GM18519 (cell line): ENCODE results near the gene RHBDD1.
"Not testable (repeated sequence)": the region's sequence is repeated elsewhere in the genome, so short reads cannot be mapped to it uniquely, and the experiment has no call there.

Source experiments
- ATAC-seq: cut with Tn5 transposase; IDR thresholded peaks from one replicate; pipeline ENCODE4 v1.9.1; 2021; ENCODE audit warnings: mild to moderate bottlenecking, moderate library complexity; ENCODE audit not compliant: unreplicated experiment, low FRiP score

The RHBDD1 gene

DNA sequence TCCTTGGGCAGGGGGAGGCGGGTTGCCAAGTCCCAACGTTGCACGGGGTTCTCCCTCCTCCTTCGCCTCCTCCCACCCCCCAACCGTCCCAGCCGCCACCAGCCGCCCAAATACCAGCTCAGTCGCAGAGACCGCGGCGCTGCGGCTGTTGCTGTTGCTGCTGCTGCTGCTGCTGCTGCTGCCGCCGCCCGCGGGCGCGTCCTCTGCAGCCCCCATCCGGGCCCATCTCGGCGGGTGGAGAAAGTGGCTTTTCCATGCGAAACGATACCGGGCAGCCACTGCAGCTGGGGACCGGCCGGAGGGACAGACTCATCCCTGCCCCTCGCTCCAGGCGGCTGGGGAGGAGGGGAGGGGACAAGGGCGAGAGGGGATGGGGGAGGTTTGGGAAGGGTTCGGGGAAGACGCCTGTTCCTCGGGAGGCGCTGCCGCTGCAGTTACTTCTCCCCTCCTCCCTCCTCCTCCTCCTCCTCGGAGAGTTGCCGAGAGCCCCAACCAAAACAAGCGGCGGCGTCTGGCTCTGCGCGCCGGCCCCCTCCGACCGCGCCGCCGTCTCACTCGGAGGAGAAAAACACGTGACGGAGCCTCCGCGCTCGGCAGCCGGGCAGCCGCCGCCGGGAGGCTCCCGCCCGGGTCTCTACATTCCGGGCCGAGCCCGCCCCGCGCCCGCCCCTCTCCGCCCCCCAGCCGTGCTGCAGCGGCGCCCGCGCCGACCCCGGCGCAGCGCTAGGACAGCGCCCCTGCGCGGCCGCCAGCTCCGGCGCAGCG is 36.5 kb upstream of the RHBDD1 start, which contains the start of gene IRS1:
IRS1 (minus strand) TSS at position 610 of the 765 bp plus-strand sequence. CDS start 1,082 bp downstream, outside the sequence.
- ATAC-seq, result peak; percentile 32

DNA sequence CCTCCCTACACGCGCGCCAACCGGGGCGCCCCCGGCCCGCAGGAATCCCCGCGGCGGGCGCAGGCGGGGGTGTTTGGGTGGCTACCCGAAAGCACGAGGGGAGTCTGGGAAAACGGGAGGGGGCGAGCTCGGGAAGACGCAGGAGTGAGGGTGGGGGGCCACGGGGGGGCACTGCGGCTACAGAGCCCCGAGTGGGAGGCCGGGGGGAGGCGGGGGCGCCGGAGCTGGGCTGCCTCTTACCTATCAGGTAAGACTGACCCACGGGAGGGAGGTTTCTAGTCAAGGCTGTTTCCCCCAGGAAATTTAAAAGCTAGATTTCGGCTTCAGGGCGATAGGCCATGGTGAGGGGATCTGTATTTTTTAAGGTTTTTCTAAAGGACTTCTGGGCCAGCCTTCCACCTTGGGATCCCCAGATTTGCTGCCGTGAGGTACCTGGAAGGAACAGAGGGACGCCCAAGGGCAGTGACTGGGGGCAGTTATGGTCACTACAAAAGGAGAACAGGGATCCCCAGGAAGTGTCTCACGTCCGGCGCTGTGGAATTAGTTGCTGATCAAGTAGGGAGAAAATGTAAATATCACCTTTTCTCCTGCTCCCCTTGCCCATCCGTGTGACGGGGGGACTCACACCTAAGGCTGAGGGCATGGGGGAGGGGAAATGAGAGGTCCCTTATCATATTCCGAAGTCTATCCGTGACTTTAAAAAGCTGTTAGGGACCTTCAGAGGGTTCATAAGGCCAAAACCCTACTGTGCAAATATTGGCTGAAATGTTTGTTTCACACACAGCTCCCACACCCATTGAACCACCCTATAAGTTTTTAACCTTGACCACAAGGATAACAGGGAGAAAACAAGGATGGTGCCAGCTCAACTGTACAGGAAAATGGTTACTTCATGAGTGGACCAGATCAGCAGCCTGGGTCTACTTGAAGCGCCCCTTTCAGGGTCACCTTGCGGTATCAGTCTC is 35.6 kb upstream of the RHBDD1 start:
- ATAC-seq, result no peak

DNA sequence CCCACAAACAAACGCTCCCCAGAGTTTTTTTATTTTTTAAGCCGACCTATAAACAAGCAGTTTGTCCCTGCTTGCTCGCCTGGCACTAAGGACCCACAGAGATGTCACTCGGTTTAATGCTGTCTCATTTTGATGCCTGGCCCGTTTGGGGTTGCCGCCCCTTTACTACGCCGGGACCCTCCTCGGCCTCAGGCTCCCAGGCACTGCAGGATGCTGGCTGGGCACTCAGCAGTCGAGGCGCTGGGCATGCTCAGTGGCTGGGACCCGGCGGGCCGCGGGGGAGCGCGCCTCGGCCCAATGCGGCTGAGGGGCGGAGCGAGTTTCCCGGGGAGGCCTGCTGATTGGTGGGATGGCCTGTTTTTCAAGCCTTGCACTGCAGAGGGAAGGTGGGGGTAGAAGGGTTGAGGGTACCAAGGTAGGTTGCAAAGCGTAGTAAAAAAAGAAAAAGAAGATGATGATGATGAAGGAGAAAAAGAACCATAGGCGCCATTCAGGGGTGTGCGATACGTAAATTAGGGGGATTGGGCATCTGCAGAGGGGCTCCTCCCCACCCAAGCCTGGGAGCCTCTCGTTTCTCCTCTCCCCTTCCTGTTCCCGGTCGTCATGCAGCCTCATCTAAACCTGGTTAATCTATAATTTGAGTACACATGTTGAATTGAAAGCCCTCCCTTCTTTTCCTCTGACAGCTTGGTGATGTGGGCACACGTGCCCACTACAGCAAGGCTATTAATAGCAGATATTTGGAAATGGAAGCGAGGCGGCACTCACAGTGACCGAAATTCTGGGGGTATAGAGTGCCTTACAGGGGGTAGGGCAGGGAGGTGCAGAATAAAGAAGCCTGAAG is 34.7 kb upstream of the RHBDD1 start:
- ATAC-seq, result peak; percentile 77

DNA sequence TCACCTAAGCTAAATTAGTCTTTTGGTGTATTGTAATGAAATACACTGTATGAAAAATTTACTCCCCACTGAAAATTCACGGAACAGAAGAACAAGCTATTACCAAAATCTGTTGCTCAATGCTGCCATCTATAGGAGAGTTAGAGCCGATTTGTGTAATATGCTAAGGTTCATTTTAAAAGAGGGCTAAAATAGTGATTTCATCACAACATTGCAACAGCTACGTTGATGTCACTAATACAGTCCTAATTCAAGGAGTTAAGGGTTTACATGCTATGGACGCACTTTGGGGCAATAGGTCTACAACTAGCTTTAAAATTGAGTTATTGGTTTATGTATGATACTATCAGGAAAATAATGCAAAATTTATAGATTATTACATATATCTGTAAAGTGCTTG is 33.3 kb upstream of the RHBDD1 start:
- no peak for ATAC-seq

DNA sequence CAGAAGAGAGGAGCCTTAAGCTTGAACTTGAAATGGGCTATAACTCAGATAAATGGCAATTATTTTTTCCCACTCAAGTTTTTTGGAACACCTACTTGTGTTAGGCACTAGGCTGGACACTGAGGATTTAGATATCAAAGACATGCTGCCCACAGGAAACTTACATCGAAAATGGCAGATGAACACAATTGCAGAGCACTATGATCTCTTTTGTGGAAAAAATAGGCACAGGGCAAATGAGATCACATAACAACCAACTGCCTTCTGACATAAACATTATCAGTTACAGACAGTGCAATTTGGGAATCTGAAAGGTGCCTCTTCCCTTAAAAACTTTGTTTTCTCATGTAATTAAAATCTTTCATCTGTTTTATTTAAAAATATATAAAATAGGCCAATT is 32.4 kb upstream of the RHBDD1 start:
- no peak for ATAC-seq

DNA sequence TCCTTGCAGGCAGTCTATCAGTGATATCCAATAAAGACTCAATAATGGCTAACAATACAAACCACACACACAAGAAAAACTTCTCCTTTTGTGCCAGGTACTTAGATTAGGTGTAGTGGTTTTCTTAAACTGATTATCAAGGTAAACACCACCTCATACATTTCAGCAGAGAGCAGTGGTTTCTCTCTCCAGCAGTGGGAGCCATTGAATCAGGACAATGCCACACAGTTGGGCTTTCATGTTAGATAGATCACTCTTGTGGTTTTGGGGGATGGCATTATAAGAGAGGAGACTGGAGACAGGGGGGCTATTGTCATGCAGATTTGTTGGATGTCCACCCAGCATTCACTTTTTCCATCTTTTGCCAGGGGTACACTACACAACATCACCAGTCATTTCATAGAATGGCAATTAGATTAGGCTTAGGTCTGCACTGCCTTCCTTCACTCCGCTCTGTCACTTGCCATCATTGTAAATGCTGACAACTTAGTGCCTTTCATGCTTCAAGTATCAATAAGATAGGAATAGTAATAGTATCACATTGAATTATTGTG is 22.6 kb upstream of the RHBDD1 start:
- peak; percentile 47 for ATAC-seq

DNA sequence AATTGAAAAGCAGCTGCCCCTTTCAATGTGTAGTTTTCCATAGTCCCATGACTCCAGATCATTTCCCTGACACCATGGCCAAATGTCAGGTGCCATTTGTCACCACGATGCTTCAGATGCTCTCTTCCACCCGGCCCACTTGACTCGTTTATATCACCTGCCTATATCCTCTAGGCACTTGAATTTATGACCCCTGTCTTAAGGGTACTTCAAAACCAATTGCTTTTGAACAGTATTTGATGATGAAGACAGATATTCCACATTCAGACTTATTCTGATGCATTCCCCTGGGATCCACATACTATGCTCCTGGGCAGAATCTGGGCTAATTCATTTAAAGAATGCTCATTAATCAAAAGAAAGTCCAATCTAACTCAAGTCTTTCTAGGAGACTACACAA is 16.9 kb upstream of the RHBDD1 start:
- no peak for ATAC-seq

DNA sequence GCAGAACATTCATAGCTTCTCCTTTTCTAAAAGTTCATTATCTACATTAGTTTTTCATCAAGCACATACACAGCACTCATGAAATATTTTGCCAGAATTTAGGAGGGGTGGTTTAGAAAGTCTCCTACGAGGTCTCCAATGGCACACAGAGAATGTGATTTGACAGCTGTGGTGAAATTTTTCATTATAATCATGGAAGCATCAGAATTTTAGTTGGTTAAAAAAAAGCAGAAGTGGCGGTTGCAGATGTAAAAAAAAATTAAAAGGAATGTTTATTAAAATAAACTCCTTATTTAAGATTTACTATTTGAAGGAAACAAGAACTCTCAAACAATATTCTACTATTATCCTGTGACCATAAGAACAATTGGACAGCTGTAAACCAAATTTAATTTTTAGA is 10.8 kb upstream of the RHBDD1 start:
- no peak for ATAC-seq

DNA sequence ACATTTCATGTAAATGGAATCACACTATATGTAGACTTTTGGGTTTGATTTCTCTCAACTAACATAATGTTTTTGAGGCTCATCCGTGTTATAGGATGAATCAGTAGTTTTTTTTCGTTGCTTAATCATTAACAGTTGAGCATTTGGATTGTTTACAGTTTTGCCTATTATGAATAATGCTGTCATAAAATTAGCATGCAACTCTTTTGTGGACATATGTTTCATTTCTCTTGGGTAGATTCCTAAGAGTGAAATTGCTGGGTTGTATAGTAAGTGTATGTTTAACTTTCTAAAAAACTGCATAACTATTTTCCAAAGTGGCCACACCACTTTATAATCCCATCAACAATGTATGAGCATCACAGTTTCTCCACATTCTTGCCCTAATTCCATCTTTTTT is 7.7 kb upstream of the RHBDD1 start:
- no peak for ATAC-seq

DNA sequence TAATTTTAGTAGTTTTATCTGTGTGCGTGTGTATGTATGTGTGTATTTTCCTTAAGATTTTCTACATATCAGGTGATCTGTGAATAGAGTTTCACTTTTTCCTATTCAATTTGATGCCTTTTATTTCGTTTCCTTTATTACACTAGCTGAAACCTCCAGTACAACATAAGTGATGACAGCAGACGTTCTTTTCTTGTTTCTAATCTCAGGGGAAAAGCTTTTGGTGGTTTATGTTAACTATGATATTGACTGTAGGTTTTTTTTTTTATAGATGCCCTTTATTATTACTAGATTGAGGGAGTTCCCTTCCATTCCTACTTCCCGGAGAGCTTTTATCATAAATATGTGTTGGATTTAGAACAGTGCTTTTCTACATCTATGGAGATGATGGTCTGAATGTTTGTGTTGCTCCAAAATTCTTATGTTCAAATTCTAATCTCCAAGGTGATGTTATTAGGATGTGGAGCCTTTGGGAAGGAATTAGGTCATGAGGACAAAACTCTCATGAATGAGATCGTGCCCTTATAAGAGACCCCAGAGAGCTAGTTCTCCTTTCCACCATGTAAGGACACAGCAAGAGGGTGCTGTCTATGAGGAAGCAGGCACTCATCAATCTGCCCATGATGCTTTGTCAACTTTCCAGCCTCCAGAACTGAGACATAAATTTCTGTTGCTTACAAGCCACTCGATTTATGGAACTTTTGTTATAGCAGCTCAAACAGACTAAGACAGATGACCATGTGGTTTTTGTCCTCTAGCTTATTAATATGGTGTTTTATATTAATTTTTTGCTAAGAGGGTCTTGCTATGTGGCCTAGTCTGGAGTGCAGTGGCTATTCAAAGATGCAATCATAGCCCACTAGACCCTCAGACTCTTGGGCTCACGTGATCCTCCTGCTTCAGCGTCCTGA is 5.9 kb upstream of the RHBDD1 start:
- ATAC-seq, result no peak

DNA sequence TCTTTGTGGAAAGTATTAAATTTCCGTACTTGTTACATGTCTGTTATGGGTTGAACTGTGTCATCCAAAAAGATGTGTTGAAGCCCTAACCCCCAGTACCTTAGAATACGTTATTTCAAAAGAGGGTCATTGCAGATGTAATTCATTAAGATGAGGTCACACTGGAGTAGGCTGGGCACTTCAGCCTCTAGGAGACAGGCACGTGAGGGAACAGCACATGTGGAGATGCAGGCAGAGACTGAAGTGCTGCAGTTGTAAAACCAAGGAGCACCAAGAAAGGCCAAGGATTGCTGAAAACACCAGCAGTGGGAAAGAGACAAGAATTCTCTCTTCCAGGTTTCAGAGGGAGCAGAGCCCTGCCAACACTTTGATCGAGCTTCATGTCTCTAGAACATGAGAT is 4.6 kb upstream of the RHBDD1 start:
- ATAC-seq, result no peak

DNA sequence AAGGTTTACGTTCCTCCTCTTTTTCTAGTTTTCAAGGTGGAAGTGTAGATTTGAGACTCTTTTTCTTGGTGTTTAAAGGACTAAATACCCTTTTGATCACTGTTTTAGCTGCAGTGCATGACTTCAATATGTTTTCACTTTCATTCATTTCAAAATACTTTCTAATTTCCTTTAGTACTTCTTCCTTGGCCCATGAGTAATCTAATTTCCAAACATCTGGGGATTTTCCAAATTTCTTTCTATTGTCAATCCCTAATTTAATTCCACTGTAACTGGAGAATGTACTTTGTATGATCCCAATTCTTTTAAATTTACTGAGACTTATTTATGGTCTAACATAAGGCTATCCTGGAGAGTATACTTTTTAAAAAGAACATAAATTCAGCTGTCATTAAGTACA is 3.8 kb upstream of the RHBDD1 start:
- no peak for ATAC-seq

DNA sequence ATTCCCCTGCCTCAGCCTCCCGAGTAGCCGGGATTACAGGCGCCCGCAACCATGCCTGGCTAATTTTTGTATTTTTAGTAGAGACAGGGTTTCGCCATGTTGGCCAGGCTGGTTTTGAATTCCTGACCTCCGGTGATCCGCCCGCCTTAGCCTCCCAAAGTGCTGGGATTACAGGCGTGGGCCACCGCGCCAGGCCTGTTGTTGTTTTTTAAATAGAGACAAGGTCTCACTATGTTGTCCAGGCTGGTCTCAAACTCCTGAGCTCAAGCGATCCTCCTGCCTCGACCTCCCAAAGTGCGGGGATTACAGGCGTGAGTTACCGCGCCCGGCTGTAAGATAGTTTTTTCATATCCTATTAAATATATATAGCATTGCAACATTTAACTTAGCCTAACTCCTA is 974 bp upstream of the RHBDD1 start:
- ATAC-seq, result not testable (repeated sequence)

DNA sequence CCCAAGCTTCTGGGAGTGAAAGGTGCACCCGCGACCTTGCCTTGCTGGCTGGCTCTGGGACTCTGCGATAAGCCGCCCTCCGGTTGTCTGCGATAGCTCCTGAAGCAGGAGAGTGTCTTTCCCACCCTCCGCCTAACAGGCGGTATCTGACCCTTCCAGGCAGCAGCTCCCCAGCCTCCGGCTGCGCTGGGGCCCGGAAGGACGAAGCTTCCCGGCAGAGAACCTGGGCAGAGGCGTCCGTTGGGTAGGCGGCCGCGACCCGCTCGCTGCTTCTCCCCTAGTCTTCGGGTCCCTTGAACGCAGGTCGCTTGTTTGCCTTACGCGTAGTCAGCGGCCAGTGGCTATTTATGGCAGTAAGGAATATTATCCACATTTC is 446 bp upstream of the RHBDD1 start:
- no peak for ATAC-seq

DNA sequence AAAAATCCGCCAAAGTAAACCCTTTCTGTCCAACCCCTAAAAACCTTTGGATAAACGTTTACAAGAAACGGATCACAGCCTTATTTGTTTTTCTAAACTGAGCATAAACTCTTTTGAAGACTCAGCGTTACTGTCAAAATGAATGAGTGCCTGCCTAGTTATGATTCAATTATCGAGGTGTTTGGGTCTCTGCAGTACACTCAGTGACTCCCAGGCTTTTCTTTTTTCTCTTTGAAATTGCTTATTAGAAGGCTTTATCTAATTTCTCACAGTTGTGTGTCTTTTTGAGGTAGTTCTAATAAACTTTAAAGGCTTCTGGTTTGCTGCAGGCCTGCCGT is 663 bp downstream of the RHBDD1 start:
- ATAC-seq, result peak; percentile 3

DNA sequence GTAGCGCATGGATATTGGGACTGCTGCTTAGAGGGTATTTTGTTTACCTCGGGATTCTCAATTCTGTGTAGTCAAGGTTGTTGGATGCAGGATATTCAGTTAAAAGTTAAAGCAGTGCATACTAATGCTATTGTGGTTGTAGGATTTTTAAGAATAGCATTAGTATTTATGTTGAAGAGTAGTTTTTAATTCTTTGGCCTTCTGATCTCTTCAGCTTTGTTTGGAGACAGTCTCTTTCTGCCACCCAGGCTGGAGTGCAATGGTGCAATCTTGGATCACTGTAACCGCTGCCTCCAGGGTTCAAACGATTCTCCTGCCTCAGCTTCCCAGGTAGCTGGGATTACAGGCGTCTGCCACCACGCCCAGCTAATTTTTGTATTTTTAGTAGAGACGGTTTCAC is 1.5 kb downstream of the RHBDD1 start:
- no peak for ATAC-seq

DNA sequence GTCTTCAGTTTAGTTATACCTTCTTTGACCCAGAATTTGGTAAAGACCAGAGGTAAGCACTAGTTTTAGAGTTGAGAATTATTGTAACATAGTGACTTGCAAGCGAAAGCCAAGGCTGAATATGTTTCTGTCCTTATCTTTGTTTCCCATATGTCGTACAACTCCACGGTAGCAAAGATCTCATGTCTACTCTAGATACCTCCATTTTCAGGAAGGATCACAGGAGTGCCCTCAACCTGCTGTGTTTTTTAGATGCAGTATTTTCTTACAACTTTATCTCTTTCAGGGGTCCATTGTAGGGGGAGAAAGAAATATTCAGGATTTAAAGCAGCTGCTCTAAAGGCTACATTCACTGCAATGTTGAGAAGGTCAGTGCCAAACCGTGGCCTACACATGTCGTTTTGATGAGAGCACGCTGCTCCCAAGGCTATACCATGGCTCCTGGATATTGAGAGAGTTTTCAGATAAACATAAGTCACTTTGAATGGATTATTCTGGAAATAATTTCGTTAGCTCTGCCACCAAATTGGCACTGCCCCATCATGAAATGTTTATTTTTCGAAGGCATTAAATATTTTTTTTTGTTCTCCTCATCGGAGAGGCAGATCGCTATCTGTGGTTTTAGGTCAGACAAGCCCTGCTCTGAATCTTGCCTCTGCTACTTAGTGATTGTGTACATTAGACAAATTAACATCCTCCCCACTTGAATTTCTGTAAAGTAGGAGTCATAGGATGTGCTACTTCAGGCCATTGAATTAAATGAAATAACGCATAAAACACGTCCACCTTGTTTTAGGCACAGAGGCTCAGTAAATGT is 2.1 kb downstream of the RHBDD1 start:
- no peak for ATAC-seq

DNA sequence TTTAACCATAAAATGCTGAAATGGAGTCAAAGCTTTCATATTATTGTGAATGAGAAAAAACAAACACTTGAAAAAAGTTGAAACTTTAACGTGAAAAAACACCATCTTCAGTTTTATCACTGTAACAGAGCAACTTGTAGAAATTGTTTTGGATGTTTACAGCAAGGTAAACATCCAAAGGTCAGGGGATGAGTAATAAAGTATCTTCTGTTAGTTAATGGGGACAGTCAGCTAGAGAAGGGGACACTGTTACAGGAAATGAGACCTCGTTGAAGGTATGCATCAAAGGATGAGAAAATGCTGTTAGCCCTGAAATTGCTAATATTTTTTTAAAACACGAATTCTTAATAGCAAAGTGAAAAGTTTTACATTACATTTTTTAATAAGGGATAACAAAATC is 2.9 kb downstream of the RHBDD1 start:
- peak; percentile 18 for ATAC-seq

DNA sequence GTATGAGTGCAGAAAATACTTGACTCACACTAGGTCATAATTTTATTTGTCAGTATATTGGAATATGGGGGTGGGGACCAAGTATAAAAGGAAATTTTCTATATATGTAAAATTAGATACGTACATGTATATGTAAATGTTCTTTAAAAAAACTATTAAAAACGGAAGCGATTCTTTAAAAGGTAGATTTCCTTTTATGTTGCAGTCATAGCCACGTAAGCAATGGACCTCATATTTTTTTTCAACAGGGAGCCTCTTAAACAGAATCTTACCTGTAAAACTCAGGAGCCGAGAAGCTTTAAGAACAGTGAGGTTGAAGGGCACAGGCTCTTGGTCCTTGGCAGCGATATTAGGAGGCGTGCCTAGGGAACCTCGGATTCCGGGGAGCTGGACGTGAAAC is 3.3 kb downstream of the RHBDD1 start:
- ATAC-seq, result no peak
